Suprapubic skin (tissue), 4 donors: ENCODE results near the gene GPC5. TPM values are rescaled to one million over a fixed set of nuclear protein-coding genes. Genes with fewer than 3 reads are reported as not detected.

Experiments used
- DNase-seq, 2 donors: peaks; one replicate each; pipeline ENCODE4 v3.0.0-alpha.2; 2019; ENCODE audit warnings: low spot score in 2 of 2
- H3K27ac ChIP-seq: fragments of 200-600 bp; sonication (generic); one replicate; pipeline ENCODE4 v1.5.1; 2019
- H3K27me3 ChIP-seq: fragments of 200-600 bp; sonication (generic); one replicate; pipeline ENCODE4 v1.5.1; 2019
- H3K36me3 ChIP-seq: fragments of 200-600 bp; sonication (generic); one replicate; pipeline ENCODE4 v1.5.1; 2019
- H3K4me1 ChIP-seq: fragments of 200-600 bp; sonication (generic); one replicate; pipeline ENCODE4 v1.5.1; 2019
- H3K4me3 ChIP-seq: fragments of 200-600 bp; sonication (generic); one replicate; pipeline ENCODE4 v1.5.1; 2019; ENCODE audit warnings: mild to moderate bottlenecking
- H3K9me3 ChIP-seq: fragments of 200-600 bp; sonication (generic); one replicate; pipeline ENCODE4 v1.5.1; 2019
- CTCF ChIP-seq, 2 donors: fragments of 200-600 bp in 1 of 2; fragments of 450-650 bp in 1 of 2; sonication (generic) in 1 of 2; IDR thresholded peaks; one replicate each; pipeline ENCODE4 v1.5.1; 2016 to 2019; ENCODE audit warnings: antibody characterized with exemption in 2 of 2, mild to moderate bottlenecking in 1 of 2, moderate library complexity in 1 of 2
- EP300 ChIP-seq: sonication (generic); formaldehyde crosslinking; IDR thresholded peaks from one replicate; pipeline ENCODE4 v1.6.1; 2017; ENCODE audit warnings: antibody characterized with exemption
- POLR2A ChIP-seq, 2 donors: fragments of 450-650 bp; IDR thresholded peaks; one replicate each; pipeline ENCODE4 v1.6.1; 2017; ENCODE audit warnings: antibody characterized with exemption in 2 of 2, mild to moderate bottlenecking in 2 of 2, moderate library complexity in 2 of 2
- POLR2AphosphoS5 ChIP-seq, 3 donors: sonication (generic); formaldehyde crosslinking; IDR thresholded peaks; one replicate each; pipeline ENCODE4 v1.6.1; 2017; ENCODE audit warnings: antibody characterized with exemption in 3 of 3
- WGBS: methylation state at CpG from one replicate; pipeline ENCODE4 v1.1.5; 2018; 5-methylcytosine and 5-hydroxymethylcytosine counted together
- total RNA-seq, 4 donors: library from RNA; depleted of rRNA; stranded (reverse); fragments of >200 nt; gene quantifications; one replicate each; pipeline ENCODE4 v1.1.0, GENCODE V29; 2016

Gene GPC5
- total RNA-seq, 4 donors from 2014 or later = 0.55 TPM; not detected in 3

GRCh38 chr13:92488249-92488852 is 1089.9 kb downstream of the GPC5 start:
- Histone ChIP-seq H3K4me3 (no peak overlapping the region), H3K36me3 (no peaks in the 10 kb centered on the region), H3K9me3 (no peaks in the 10 kb centered on the region), H3K27me3 (no peaks in the 10 kb centered on the region), H3K27ac (no peak overlapping the region), H3K4me1 (no peaks in the 10 kb centered on the region)
- no peak for DNase-seq
- 66% methylated on average over 7 of the region's 7 CpGs for WGBS
- TF ChIP-seq POLR2AphosphoS5 (IDR thresholded peaks at IDR 0.05) = no peak
- no peak for TF ChIP-seq CTCF (IDR thresholded peaks at IDR 0.05)
- no peak for TF ChIP-seq EP300

DNA sequence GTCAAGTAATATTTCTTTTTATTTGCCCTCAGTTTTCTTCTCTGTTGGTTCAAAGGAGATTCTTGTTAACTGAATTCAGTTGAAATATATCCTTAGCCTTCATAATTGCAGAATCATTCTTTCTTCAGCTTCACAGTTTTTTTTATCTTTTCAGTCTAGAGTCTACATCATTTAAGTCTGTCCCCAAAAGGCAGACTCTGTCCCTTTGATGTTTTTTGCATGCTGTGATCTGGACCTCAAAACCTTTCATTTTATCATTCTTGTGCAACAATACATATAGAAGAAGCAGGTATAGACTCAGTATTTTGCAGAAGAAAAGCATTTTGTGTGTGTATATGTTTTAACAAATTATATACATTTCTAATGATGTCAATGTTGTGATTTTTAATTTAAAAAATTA is 1093.4 kb downstream of the GPC5 start:
- Histone ChIP-seq H3K27ac (no peak overlapping the region), H3K9me3 (no peaks in the 10 kb centered on the region), H3K4me3 (no peak overlapping the region), H3K4me1 (no peaks in the 10 kb centered on the region), H3K36me3 (no peaks in the 10 kb centered on the region), H3K27me3 (no peaks in the 10 kb centered on the region)
- DNase-seq = no peak
- TF ChIP-seq EP300 (no peak), CTCF (IDR thresholded peaks at IDR 0.05) (no peak), POLR2AphosphoS5 (IDR thresholded peaks at IDR 0.05) (no peak), POLR2A (IDR thresholded peaks at IDR 0.05) (no peak)

DNA sequence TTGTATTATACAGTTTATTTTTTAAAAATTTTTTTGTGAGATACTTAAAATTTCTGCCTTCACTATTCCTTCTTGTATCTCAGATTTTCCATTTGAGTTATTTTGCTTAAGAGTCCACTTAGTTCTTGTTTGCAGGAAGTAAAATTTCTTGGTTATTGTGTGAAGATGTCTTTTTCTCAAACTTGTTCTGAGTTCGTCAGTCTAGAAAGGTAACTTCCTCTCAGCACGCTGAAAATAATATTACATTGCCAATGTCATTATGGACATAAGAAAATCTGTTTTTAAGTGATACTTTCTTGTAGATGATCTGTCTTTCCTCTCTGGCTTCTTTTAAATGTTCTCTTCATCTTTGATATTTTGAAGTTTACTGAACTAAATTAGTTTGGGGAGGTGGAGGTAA is 1096.5 kb downstream of the GPC5 start:
- no peak overlapping the region for H3K27ac ChIP-seq
- no peak for TF ChIP-seq POLR2A (IDR thresholded peaks at IDR 0.05)
- no peak for TF ChIP-seq EP300
- no peak for TF ChIP-seq CTCF (IDR thresholded peaks at IDR 0.05)
- no peak for TF ChIP-seq POLR2AphosphoS5 (IDR thresholded peaks at IDR 0.05)
- H3K27me3 ChIP-seq = no peaks in the 10 kb centered on the region
- no peak overlapping the region for H3K4me3 ChIP-seq
- H3K36me3 ChIP-seq = no peaks in the 10 kb centered on the region
- 89% methylated on average over 2 of the region's 2 CpGs for WGBS
- no peaks in the 10 kb centered on the region for H3K9me3 ChIP-seq
- no peaks in the 10 kb centered on the region for H3K4me1 ChIP-seq
- DNase-seq = no peak

GRCh38 chr13:92500192-92500591 is 1101.8 kb downstream of the GPC5 start:
- H3K4me1 ChIP-seq = no peaks in the 10 kb centered on the region
- no peak overlapping the region for H3K27ac ChIP-seq
- H3K27me3 ChIP-seq = no peaks in the 10 kb centered on the region
- H3K36me3 ChIP-seq = no peaks in the 10 kb centered on the region
- TF ChIP-seq POLR2A (IDR thresholded peaks at IDR 0.05) = no peak
- 70% methylated on average over 6 of the region's 6 CpGs for WGBS
- H3K9me3 ChIP-seq = no peaks in the 10 kb centered on the region
- H3K4me3 ChIP-seq = no peak overlapping the region
- DNase-seq = no peak

DNA sequence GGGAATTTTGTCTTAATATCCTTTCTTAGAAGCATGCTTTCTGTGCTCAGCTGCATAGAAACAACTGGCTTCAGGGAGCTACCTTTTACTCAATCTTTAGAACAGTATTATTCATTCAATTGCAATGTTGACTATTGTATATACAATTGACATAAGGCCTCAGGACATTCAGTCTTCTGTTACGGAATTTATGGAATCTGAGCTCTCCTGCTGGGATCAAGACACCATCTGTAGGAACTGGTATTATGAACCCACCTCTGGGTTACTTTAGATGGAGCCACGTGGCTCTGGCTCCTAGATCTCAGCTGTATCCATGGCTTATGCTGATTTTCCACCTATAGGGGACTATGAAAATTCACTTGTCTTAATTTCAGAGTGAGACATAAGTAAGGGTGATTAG is 1112.0 kb downstream of the GPC5 start:
- no peak overlapping the region for H3K27ac ChIP-seq
- no peak overlapping the region for H3K4me3 ChIP-seq
- H3K36me3 ChIP-seq = no peaks in the 10 kb centered on the region
- TF ChIP-seq EP300 (no peak), CTCF (IDR thresholded peaks at IDR 0.05) (no peak), POLR2A (IDR thresholded peaks at IDR 0.05) (no peak), POLR2AphosphoS5 (IDR thresholded peaks at IDR 0.05) (no peak)
- no peak for DNase-seq
- no peaks in the 10 kb centered on the region for H3K9me3 ChIP-seq
- no peaks in the 10 kb centered on the region for H3K4me1 ChIP-seq
- WGBS = 57% methylated on average over 2 of the region's 2 CpGs
- H3K27me3 ChIP-seq = no peaks in the 10 kb centered on the region

DNA sequence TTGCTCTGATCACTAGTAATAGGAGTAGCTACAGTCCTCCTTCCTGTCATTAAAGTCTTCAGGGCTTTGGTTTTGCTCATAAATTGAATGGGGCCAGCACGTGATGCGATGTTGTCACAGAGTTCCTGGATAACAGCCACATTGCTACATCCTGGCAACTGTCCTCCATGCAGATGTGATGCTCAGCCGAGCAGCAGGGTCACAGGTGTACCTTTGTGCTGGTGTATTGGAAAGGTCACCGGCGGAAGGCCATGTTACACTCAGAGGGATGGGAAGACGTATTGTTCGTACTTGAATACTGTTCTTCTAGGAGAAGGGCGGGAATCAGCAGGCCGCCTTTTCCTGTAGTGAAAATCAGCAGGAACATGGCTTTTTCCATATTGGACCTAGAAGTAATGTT is 1114.4 kb downstream of the GPC5 start:
- 65% methylated on average over 9 of the region's 9 CpGs for WGBS

More for the DNA sequence above, 1114.4 kb downstream of the GPC5 start:
- no peaks in the 10 kb centered on the region for H3K36me3 ChIP-seq
- H3K4me3 ChIP-seq = no peak overlapping the region
- no peak for TF ChIP-seq EP300
- DNase-seq = no peak
- peaks cover 5% of the 10 kb centered on the region for H3K9me3 ChIP-seq
- no peaks in the 10 kb centered on the region for H3K4me1 ChIP-seq
- H3K27me3 ChIP-seq = no peaks in the 10 kb centered on the region
- H3K27ac ChIP-seq = no peak overlapping the region
